ENCODE results near the gene HOMER1.

DNA sequence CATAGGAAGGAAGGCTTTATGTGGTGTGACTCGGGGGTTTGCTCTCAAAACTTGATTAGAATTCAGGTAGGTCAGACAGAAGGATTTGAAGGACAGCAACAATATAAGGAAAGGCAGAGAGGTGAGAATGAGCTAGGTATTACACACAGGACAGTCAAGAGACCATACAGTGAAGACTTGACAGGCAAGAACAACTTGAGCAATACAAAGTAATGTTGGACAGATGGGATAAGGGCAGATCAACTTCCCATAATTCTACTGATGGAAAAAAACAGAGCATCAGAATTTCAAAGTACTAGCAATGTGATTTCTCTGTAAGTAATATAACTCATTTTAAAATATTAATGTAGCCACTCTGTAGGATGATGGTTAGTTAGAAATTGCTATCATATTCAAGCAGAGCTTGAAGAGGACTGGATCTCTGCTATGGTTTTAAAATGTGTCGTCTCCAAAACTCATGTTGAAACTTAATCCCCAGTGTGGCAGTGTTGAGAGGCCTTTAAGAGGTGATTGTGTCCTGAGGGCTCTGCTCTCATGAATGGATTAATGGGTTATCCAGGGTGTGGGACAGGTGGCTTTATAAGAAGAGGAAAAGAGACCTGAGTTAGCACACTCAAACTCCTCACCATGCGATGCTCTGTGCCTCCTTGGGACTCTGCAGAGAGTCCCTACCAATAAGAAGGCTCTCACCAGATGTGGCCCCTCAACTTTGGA is 22.4 kb upstream of the HOMER1 start:
- TF ChIP-seq, protein P1, sequence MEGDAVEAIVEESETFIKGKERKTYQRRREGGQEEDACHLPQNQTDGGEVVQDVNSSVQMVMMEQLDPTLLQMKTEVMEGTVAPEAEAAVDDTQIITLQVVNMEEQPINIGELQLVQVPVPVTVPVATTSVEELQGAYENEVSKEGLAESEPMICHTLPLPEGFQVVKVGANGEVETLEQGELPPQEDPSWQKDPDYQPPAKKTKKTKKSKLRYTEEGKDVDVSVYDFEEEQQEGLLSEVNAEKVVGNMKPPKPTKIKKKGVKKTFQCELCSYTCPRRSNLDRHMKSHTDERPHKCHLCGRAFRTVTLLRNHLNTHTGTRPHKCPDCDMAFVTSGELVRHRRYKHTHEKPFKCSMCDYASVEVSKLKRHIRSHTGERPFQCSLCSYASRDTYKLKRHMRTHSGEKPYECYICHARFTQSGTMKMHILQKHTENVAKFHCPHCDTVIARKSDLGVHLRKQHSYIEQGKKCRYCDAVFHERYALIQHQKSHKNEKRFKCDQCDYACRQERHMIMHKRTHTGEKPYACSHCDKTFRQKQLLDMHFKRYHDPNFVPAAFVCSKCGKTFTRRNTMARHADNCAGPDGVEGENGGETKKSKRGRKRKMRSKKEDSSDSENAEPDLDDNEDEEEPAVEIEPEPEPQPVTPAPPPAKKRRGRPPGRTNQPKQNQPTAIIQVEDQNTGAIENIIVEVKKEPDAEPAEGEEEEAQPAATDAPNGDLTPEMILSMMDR (IDR thresholded peaks at IDR 0.05), result no peak
- TF ChIP-seq POLR2A (IDR thresholded peaks at IDR 0.05), result no peak

Data from esophagus squamous epithelium (tissue), 4 donors.